ENCODE results near the gene INPP5A.

DNA sequence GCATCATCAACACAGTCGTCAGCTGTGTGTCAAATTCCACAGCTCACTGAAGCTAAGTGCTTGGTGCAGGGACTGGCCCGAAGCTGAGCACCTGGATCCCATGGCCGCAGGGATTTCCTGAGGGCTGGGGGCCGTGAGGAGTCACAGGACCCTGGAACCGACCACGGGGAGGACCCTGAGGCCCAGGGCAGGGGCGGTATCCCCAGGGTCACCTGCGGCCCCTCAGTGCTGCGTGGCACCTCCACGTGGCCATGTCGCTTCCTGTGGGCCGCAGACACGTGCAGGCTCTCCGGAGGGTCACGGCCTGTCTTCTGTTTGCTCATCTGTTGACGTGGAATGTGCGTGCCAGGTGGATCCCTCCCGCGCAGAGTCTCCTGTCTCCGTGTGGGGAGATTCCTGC is 194.9 kb downstream of the INPP5A start:
- no peak for TF ChIP-seq ZFX (IDR thresholded peaks at IDR 0.05)
- TF ChIP-seq, protein P1, sequence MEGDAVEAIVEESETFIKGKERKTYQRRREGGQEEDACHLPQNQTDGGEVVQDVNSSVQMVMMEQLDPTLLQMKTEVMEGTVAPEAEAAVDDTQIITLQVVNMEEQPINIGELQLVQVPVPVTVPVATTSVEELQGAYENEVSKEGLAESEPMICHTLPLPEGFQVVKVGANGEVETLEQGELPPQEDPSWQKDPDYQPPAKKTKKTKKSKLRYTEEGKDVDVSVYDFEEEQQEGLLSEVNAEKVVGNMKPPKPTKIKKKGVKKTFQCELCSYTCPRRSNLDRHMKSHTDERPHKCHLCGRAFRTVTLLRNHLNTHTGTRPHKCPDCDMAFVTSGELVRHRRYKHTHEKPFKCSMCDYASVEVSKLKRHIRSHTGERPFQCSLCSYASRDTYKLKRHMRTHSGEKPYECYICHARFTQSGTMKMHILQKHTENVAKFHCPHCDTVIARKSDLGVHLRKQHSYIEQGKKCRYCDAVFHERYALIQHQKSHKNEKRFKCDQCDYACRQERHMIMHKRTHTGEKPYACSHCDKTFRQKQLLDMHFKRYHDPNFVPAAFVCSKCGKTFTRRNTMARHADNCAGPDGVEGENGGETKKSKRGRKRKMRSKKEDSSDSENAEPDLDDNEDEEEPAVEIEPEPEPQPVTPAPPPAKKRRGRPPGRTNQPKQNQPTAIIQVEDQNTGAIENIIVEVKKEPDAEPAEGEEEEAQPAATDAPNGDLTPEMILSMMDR (conservative IDR thresholded peaks at IDR 0.05) = no peak
